SK-N-SH (cell line): ENCODE data around the gene HLA-DMA. TPM values are rescaled to one million over a fixed set of nuclear protein-coding genes. Genes with fewer than 3 reads are reported as not detected.

Source experiments
- CTCF ChIA-PET: fragments of 300-600, 350-600 bp; formaldehyde crosslinking; extraction: SDS; loops from one replicate; lab custom pipeline; 2021; lab: Yijun Ruan, JAX
- POLR2A ChIA-PET: fragments of 350-600 bp; sonication (Branson Sonifier 250); formaldehyde crosslinking; extraction: SDS; loops from one replicate; lab custom pipeline; 2020; ENCODE audit warnings: antibody characterized with exemption, inconsistent platforms; lab: Yijun Ruan, JAX
- DNase-seq: peaks from one replicate; pipeline ENCODE4 v3.0.0; 2012
- H2AFZ ChIP-seq: fragments of 200-600 bp; sonication (generic); 2 replicates; pipeline ENCODE4 v1.8.1; 2016; ENCODE audit warnings: antibody characterized with exemption, mild to moderate bottlenecking, low read depth
- H3F3A ChIP-seq: fragments of 200-600 bp; sonication (generic); replicated peaks from 2 replicates; pipeline ENCODE3; 2016; ENCODE audit warnings: antibody characterized with exemption, mild to moderate bottlenecking; ENCODE audit not compliant: insufficient read depth
- H3K27ac ChIP-seq, 2 experiments: fragments of 200-500 bp in 1 of 2; fragments of 200-600 bp in 1 of 2; sonication (Bioruptor generic) in 1 of 2; sonication (generic), shearing (Covaris generic) in 1 of 2; 2 replicates each; pipeline versions ENCODE4 v1.5.1 to v1.6.1; 2014 to 2016; ENCODE audit warnings: low read depth in 2 of 2, inconsistent platforms in 1 of 2, low read length in 1 of 2, mild to moderate bottlenecking in 1 of 2, mixed read lengths in 1 of 2
- H3K27me3 ChIP-seq: fragments of 200-600 bp; sonication (generic), shearing (Covaris generic); 2 replicates; pipeline ENCODE4 v1.6.1; 2016; ENCODE audit warnings: mixed run types; ENCODE audit not compliant: insufficient read depth
- H3K36me3 ChIP-seq, 2 experiments: fragments of 200-500 bp in 1 of 2; fragments of 200-600 bp in 1 of 2; sonication (Bioruptor generic) in 1 of 2; sonication (generic) in 1 of 2; replicated peaks in 1 of 2; 2 replicates each; pipeline versions ENCODE3 to v1.5.1; 2014 to 2016; ENCODE audit warnings: low read length in 1 of 2, mild to moderate bottlenecking in 1 of 2; ENCODE audit not compliant: insufficient read depth in 2 of 2, control insufficient read depth in 1 of 2
- H3K4me1 ChIP-seq, 2 experiments: fragments of 200-500 bp in 1 of 2; fragments of 200-600 bp in 1 of 2; sonication (Bioruptor generic) in 1 of 2; sonication (generic), shearing (Covaris generic) in 1 of 2; 2 replicates each; pipeline versions ENCODE4 v1.5.1 to v1.6.1; 2014 to 2016; ENCODE audit warnings: low read depth in 1 of 2, low read length in 1 of 2, mixed run types in 1 of 2; ENCODE audit not compliant: insufficient read depth in 2 of 2, control insufficient read depth in 1 of 2
- H3K4me2 ChIP-seq: fragments of 200-600 bp; sonication (generic), shearing (Covaris generic); 2 replicates; pipeline ENCODE4 v1.6.1; 2017; ENCODE audit warnings: mixed run types
- H3K4me3 ChIP-seq, 2 experiments: fragments of 200-500 bp in 1 of 2; fragments of 200-600 bp in 1 of 2; sonication (Bioruptor generic) in 1 of 2; sonication (generic), shearing (Covaris generic) in 1 of 2; 2 replicates each; pipeline versions ENCODE4 v1.5.1 to v1.8.1; 2014 to 2016; ENCODE audit warnings: low read depth in 2 of 2, inconsistent platforms in 1 of 2, low read length in 1 of 2, mild to moderate bottlenecking in 1 of 2, mixed read lengths in 1 of 2, moderate library complexity in 1 of 2
- H3K79me2 ChIP-seq: fragments of 200-600 bp; sonication (generic); 2 replicates; pipeline ENCODE4 v1.8.1; 2017; ENCODE audit warnings: mild to moderate bottlenecking; ENCODE audit not compliant: insufficient read depth
- H3K9ac ChIP-seq: fragments of 200-600 bp; sonication (generic); 2 replicates; pipeline ENCODE4 v1.6.1; 2017; ENCODE audit warnings: mixed run types
- H3K9me2 ChIP-seq: fragments of 200-600 bp; sonication (generic); 2 replicates; pipeline ENCODE4 v1.6.1; 2017; ENCODE audit warnings: mixed run types
- H3K9me3 ChIP-seq: fragments of 200-600 bp; sonication (generic); 2 replicates; pipeline ENCODE4 v1.6.1; 2017; ENCODE audit warnings: mixed run types, mild to moderate bottlenecking, moderate library complexity
- H4K20me1 ChIP-seq: fragments of 200-600 bp; sonication (generic); 2 replicates; pipeline ENCODE4 v1.6.1; 2017; ENCODE audit warnings: mild to moderate bottlenecking, mixed run types; ENCODE audit not compliant: insufficient read depth
- CTCF ChIP-seq: fragments of 200-600 bp; sonication (generic); IDR thresholded peaks from 2 replicates; pipeline ENCODE4 v1.6.1; 2017; ENCODE audit warnings: antibody characterized with exemption, mild to moderate bottlenecking, moderate library complexity
- MEF2A ChIP-seq: IDR thresholded peaks from 2 replicates; pipeline ENCODE4 v1.4.0; 2012; ENCODE audit warnings: low read depth, borderline replicate concordance
- POLR2AphosphoS5 ChIP-seq: IDR thresholded peaks from 2 replicates; pipeline ENCODE4 v1.6.1; 2012; ENCODE audit warnings: low read depth, low read length
- RFX5 ChIP-seq: IDR thresholded peaks from 2 replicates; pipeline ENCODE4 v1.6.1; 2012; ENCODE audit warnings: mild to moderate bottlenecking, improper control_type of control experiment, low read length
- TAF1 ChIP-seq: IDR thresholded peaks from 2 replicates; pipeline ENCODE4 v1.6.1; 2012; ENCODE audit warnings: low read depth, mild to moderate bottlenecking, low read length, moderate library complexity, borderline replicate concordance
- TCF12 ChIP-seq: IDR thresholded peaks from 2 replicates; pipeline ENCODE4 v1.4.0; 2012
- USF1 ChIP-seq: IDR thresholded peaks from 2 replicates; pipeline ENCODE4 v1.4.0; 2012; ENCODE audit warnings: low read depth, borderline replicate concordance
- USF2 ChIP-seq: fragments of 150-350 bp; IDR thresholded peaks from 2 replicates; pipeline ENCODE4 v1.6.1; 2017; ENCODE audit warnings: antibody characterized with exemption, low read length, low read depth, borderline replicate concordance
- WGBS: methylation state at CpG from one replicate; pipeline ENCODE4 v1.1.6; 2017; ENCODE audit warnings: low lambda C conversion rate; 5-methylcytosine and 5-hydroxymethylcytosine counted together
- polyA plus RNA-seq, 3 experiments: library from polyadenylated mRNA; depleted of rRNA; stranded (reverse); fragments of >200 nt; gene quantifications; 2 replicates each; pipeline ENCODE4 v1.2.3, GENCODE V29; 2012

The HLA-DMA gene
- polyA plus RNA-seq, 1 of the 3 experiments (the other 2 are of a cell fraction), result 1.2 TPM

- no peak for TF ChIP-seq USF2
- TF ChIP-seq, all 33 proteins: peak for 0
Observed at GRCh38 chr6:32963866-32964265, 11.0 kb upstream of the HLA-DMA start (continued).

- CTCF ChIA-PET, result interaction anchor here (0.9 to 2.8 kb wide), 3 partner anchors 22 to 29 kb away, joined by 3 to 16 read pairs (median 4); no protein-coding TSS in a partner anchor
- Histone ChIP-seq H3K36me3 (no peaks in the 10 kb centered on the region), H3K9me2 (no peaks in the 10 kb centered on the region), H3K9ac (no peak overlapping the region), H3K9me3 (no peaks in the 10 kb centered on the region), H3K4me1 (peaks cover 4 to 6% of the 10 kb centered on the region in 2 experiments; a peak in 3 of 4 replicates), H3F3A (no peaks in the 10 kb centered on the region), H3K27me3 (no peaks in the 10 kb centered on the region), H3K4me2 (no peak overlapping the region; the same call in 1 of the 2 replicates), H4K20me1 (no peaks in the 10 kb centered on the region), H3K4me3 (no peak overlapping the region), H3K79me2 (peaks cover 16% of the 10 kb centered on the region; the same call in 1 of the 2 replicates), H2AFZ (no peak overlapping the region), H3K27ac (no peak overlapping the region)
- POLR2A ChIA-PET, result interaction anchor here (1.6 kb wide), 1 partner anchor 10 kb away, joined by 8 read pairs; no protein-coding TSS in a partner anchor
- no peak for DNase-seq
- TF ChIP-seq POLR2AphosphoS5, result no peak
- no peak for TF ChIP-seq MEF2A
- no peak for TF ChIP-seq TAF1
- TF ChIP-seq RFX5, result no peak
- TF ChIP-seq USF1, result no peak
- 40% methylated on average over 1 of the region's 1 CpG for WGBS
Observed at GRCh38 chr6:32962213-32962826, 9.4 kb upstream of the HLA-DMA start.

GRCh38 chr6:32960563-32960962 lies 7.7 kb upstream of the HLA-DMA start:
- ChIA-PET CTCF (interaction anchor here (1.4 kb wide), 1 partner anchor 74 kb away, joined by 6 read pairs; no protein-coding TSS in a partner anchor), POLR2A (no interaction called here)
- no peak overlapping the region for H3K9ac ChIP-seq

More at GRCh38 chr6:32960563-32960962, 7.7 kb upstream of the HLA-DMA start:
- Histone ChIP-seq H2AFZ (no peak overlapping the region), H3K36me3 (no peaks in the 10 kb centered on the region), H3K4me3 (no peak overlapping the region), H3K79me2 (peaks cover 8% of the 10 kb centered on the region; the same call in 1 of the 2 replicates), H3F3A (no peaks in the 10 kb centered on the region), H3K27ac (no peak overlapping the region), H3K4me2 (no peak overlapping the region), H4K20me1 (no peaks in the 10 kb centered on the region), H3K4me1 (no peaks in the 10 kb centered on the region; a peak in 1 of 4 replicates), H3K9me2 (no peaks in the 10 kb centered on the region), H3K9me3 (no peaks in the 10 kb centered on the region), H3K27me3 (no peaks in the 10 kb centered on the region)
- 91% methylated on average over 5 of the region's 5 CpGs for WGBS
- DNase-seq, result no peak
- TF ChIP-seq POLR2AphosphoS5 (no peak), CTCF (no peak), TCF12 (no peak)
